Activated T-cell treated with anti-CD3 and anti-CD28 coated beads for 4 hours (primary cell): ENCODE measurements around the gene CFAP251.

Source experiments
- DNase-seq: peaks from one replicate; pipeline ENCODE4 v3.0.0-alpha.2; 2020

CFAP251 gene

GRCh38 chr12:121946313-121947025 lies 28.1 kb downstream of the CFAP251 start:
- no peak for DNase-seq

GRCh38 chr12:121947981-121948380 lies 29.6 kb downstream of the CFAP251 start:
- DNase-seq, result no peak

GRCh38 chr12:121949648-121950397 lies 31.4 kb downstream of the CFAP251 start:
- no peak for DNase-seq

GRCh38 chr12:121953117-121953692 lies 34.8 kb downstream of the CFAP251 start:
- no peak for DNase-seq

- no peak for DNase-seq
Measured at GRCh38 chr12:121953695-121954094, 35.3 kb downstream of the CFAP251 start.

GRCh38 chr12:121955258-121956237 lies 37.2 kb downstream of the CFAP251 start:
- no peak for DNase-seq

- DNase-seq, result no peak
Measured at GRCh38 chr12:121957861-121958515, 39.6 kb downstream of the CFAP251 start.

GRCh38 chr12:121958541-121959240 lies 40.3 kb downstream of the CFAP251 start:
- no peak for DNase-seq

GRCh38 chr12:121960541-121960940 lies 42.1 kb downstream of the CFAP251 start:
- no peak for DNase-seq

- no peak for DNase-seq
Measured at GRCh38 chr12:121961195-121961879, 42.9 kb downstream of the CFAP251 start.

GRCh38 chr12:121963341-121964018 lies 45.1 kb downstream of the CFAP251 start:
- DNase-seq, result no peak

GRCh38 chr12:121964813-121965643 lies 46.6 kb downstream of the CFAP251 start:
- no peak for DNase-seq

- DNase-seq, result no peak
Measured at GRCh38 chr12:121966959-121967358, 48.6 kb downstream of the CFAP251 start.

GRCh38 chr12:121968876-121969275 lies 50.5 kb downstream of the CFAP251 start:
- DNase-seq, result no peak

- no peak for DNase-seq
Measured at GRCh38 chr12:121969726-121970125, 51.3 kb downstream of the CFAP251 start.

GRCh38 chr12:121970581-121971300 lies 52.3 kb downstream of the CFAP251 start:
- DNase-seq, result no peak

GRCh38 chr12:121974026-121974985 lies 55.9 kb downstream of the CFAP251 start:
- no peak for DNase-seq
